ENCODE data around the gene SUGCT. TPM values are rescaled to one million over a fixed set of nuclear protein-coding genes. Genes with fewer than 3 reads are reported as not detected.

Gene SUGCT
- total RNA-seq, 1 experiment from 2014 or later, result 4.6 TPM

GRCh38 chr7:40810274-40810673 is 675.5 kb downstream of the SUGCT start:
- peaks cover 31% of the 10 kb centered on the region for H3K9me3 Mint-ChIP-seq
- no peak overlapping the region for H3K4me3 Mint-ChIP-seq
- TF ChIP-seq TCF7 (CRISPR knock-in tag; IDR thresholded peaks at IDR 0.05; ENCODE audit: low read depth) (no peak), ZNF416 (CRISPR knock-in tag; IDR thresholded peaks at IDR 0.05) (no peak), SMAD3 (CRISPR knock-in tag; IDR thresholded peaks at IDR 0.05; ENCODE audit: borderline replicate concordance) (no peak), ELF4 (CRISPR knock-in tag; IDR thresholded peaks at IDR 0.05; ENCODE audit: low read depth) (no peak), ARID4B (CRISPR knock-in tag; IDR thresholded peaks at IDR 0.05; ENCODE audit: borderline replicate concordance) (no peak), JUN (CRISPR knock-in tag; IDR thresholded peaks at IDR 0.05) (no peak), SMAD4 (CRISPR knock-in tag; IDR thresholded peaks at IDR 0.05) (no peak), ZNF317 (CRISPR knock-in tag; IDR thresholded peaks at IDR 0.05; ENCODE audit: borderline replicate concordance, low read depth) (no peak), IRF2 (CRISPR knock-in tag; IDR thresholded peaks at IDR 0.05; ENCODE audit: borderline replicate concordance, low read depth) (no peak), NFATC4 (CRISPR knock-in tag; IDR thresholded peaks at IDR 0.05) (no peak), MYBL2 (CRISPR knock-in tag; IDR thresholded peaks at IDR 0.05) (no peak), CBFB (CRISPR knock-in tag; IDR thresholded peaks at IDR 0.05; ENCODE audit: low read depth) (no peak), RORB (CRISPR knock-in tag; IDR thresholded peaks at IDR 0.05) (no peak), ZNF281 (CRISPR knock-in tag; IDR thresholded peaks at IDR 0.05) (no peak), FOXP4 (CRISPR knock-in tag; IDR thresholded peaks at IDR 0.05) (no peak), MXD4 (CRISPR knock-in tag; IDR thresholded peaks at IDR 0.05; ENCODE audit: borderline replicate concordance) (no peak), FOXJ3 (CRISPR knock-in tag; IDR thresholded peaks at IDR 0.05; ENCODE audit: borderline replicate concordance) (no peak), CTCF (IDR thresholded peaks at IDR 0.05) (no peak)
- ATAC-seq, result no peak
- H3K4me1 Mint-ChIP-seq, result no peaks in the 10 kb centered on the region
- DNase-seq (ENCODE audit: low spot score), result no peak
- H3K27me3 Mint-ChIP-seq (ENCODE audit: low read depth), result peaks cover 2% of the 10 kb centered on the region; the same call in 1 of the 2 replicates
- H3K36me3 Mint-ChIP-seq, result peaks cover 14% of the 10 kb centered on the region
- ChIA-PET CTCF (no interaction called here), POLR2A (no interaction called here)
- no peak overlapping the region for H3K27ac Mint-ChIP-seq
